T1000 (cell line): Measurements from ENCODE around the gene MARVELD1.

Experiments used
- DNase-seq: peaks from one replicate; lab custom pipeline; 2025; ENCODE audit warnings: mixed read lengths; lab: John Stamatoyannopoulos, UW

Gene MARVELD1

GRCh38 chr10:97755718-97756117 is 42.2 kb downstream of the MARVELD1 start:
- DNase-seq = no peak

- DNase-seq = no peak
These were observed 43.9 kb downstream of the MARVELD1 start for GRCh38 chr10:97757471-97757870.

- peak; percentile 54 for DNase-seq
These were observed 45.8 kb downstream of the MARVELD1 start for GRCh38 chr10:97759158-97759887.

GRCh38 chr10:97759946-97760345 is 46.4 kb downstream of the MARVELD1 start:
- no peak for DNase-seq

GRCh38 chr10:97760461-97761257 is 47.1 kb downstream of the MARVELD1 start:
- no peak for DNase-seq

GRCh38 chr10:97761331-97761865 is 47.9 kb downstream of the MARVELD1 start:
- DNase-seq = no peak

GRCh38 chr10:97762056-97762455 is 48.5 kb downstream of the MARVELD1 start:
- no peak for DNase-seq

GRCh38 chr10:97762816-97763215 is 49.3 kb downstream of the MARVELD1 start:
- no peak for DNase-seq

- no peak for DNase-seq
These were observed 49.9 kb downstream of the MARVELD1 start for GRCh38 chr10:97763411-97763810.

GRCh38 chr10:97763947-97764346 is 50.4 kb downstream of the MARVELD1 start:
- no peak for DNase-seq

GRCh38 chr10:97764519-97764931 is 51.0 kb downstream of the MARVELD1 start:
- DNase-seq = no peak

- DNase-seq = no peak
These were observed 51.7 kb downstream of the MARVELD1 start for GRCh38 chr10:97765201-97765600.

- DNase-seq = no peak
These were observed 52.7 kb downstream of the MARVELD1 start for GRCh38 chr10:97766106-97766810.

- DNase-seq = no peak
These were observed 53.7 kb downstream of the MARVELD1 start for GRCh38 chr10:97766996-97767924.
